Glutamatergic neuron (in vitro differentiated cells): ENCODE data around the gene UNC50. TPM values are rescaled to one million over a fixed set of nuclear protein-coding genes. Genes with fewer than 3 reads are reported as not detected.
"Not testable (repeated sequence)": the region's sequence is repeated elsewhere in the genome, so short reads cannot be mapped to it uniquely, and the experiment has no call there.

Experiments used
- DNase-seq: peaks from one replicate; pipeline ENCODE4 v3.0.0; 2022
- H3K27ac Mint-ChIP-seq: one replicate; pipeline ENCODE4 v1.8.0; 2020; ENCODE audit warnings: mild to moderate bottlenecking, mixed read lengths, inconsistent platforms; ENCODE audit not compliant: unreplicated experiment
- H3K27me3 Mint-ChIP-seq: one replicate; pipeline ENCODE4 v1.8.0; 2020; ENCODE audit warnings: mild to moderate bottlenecking, moderate library complexity, mixed read lengths, inconsistent platforms; ENCODE audit not compliant: unreplicated experiment
- H3K36me3 Mint-ChIP-seq: one replicate; pipeline ENCODE4 v1.8.0; 2020; ENCODE audit warnings: mild to moderate bottlenecking, mixed read lengths, inconsistent platforms; ENCODE audit not compliant: unreplicated experiment
- H3K4me1 Mint-ChIP-seq: one replicate; pipeline ENCODE4 v1.8.0; 2020; ENCODE audit warnings: mild to moderate bottlenecking, low read depth, mixed read lengths, inconsistent platforms; ENCODE audit not compliant: unreplicated experiment
- H3K4me3 Mint-ChIP-seq: one replicate; pipeline ENCODE4 v1.8.0; 2020; ENCODE audit warnings: mild to moderate bottlenecking, mixed read lengths, inconsistent platforms; ENCODE audit not compliant: unreplicated experiment
- H3K9me3 Mint-ChIP-seq: one replicate; pipeline ENCODE4 v1.8.0; 2020; ENCODE audit warnings: mild to moderate bottlenecking, moderate library complexity, mixed read lengths, inconsistent platforms; ENCODE audit not compliant: unreplicated experiment
- CTCF ChIP-seq: fragments of 200-600 bp; sonication (generic); IDR thresholded peaks from one replicate; pipeline ENCODE4 v1.5.0; 2021; ENCODE audit not compliant: partially characterized antibody, unreplicated experiment
- total RNA-seq: library from RNA; stranded (reverse); fragmentation: NEBNext Ultra II Directional; extraction: Animal tissue kit (Norgen Biotek cat#: 25700); gene quantifications from one replicate; pipeline ENCODE4 v1.2.1, GENCODE V29; 2021; ENCODE audit not compliant: unreplicated experiment

Gene UNC50
- total RNA-seq, 1 donor from 2014 or later: 43.0 TPM

GRCh38 chr2:98650998-98651397, 42.6 kb downstream of the UNC50 start:
- no peak overlapping the region for H3K27ac Mint-ChIP-seq
- no peak overlapping the region for H3K4me3 Mint-ChIP-seq
- H3K9me3 Mint-ChIP-seq: peaks cover 5% of the 10 kb centered on the region
- H3K36me3 Mint-ChIP-seq: peaks cover 13% of the 10 kb centered on the region
- no peak for DNase-seq
- no peak for TF ChIP-seq CTCF
- H3K27me3 Mint-ChIP-seq: no peaks in the 10 kb centered on the region
- peaks cover 15% of the 10 kb centered on the region for H3K4me1 Mint-ChIP-seq

- no peaks in the 10 kb centered on the region for H3K27me3 Mint-ChIP-seq
- H3K4me1 Mint-ChIP-seq: peaks cover 4% of the 10 kb centered on the region
- DNase-seq: no peak
- H3K36me3 Mint-ChIP-seq: peaks cover 15% of the 10 kb centered on the region
- no peak for TF ChIP-seq CTCF
- H3K4me3 Mint-ChIP-seq: no peak overlapping the region
- H3K27ac Mint-ChIP-seq: no peak overlapping the region
- H3K9me3 Mint-ChIP-seq: no peaks in the 10 kb centered on the region
Measured at GRCh38 chr2:98654699-98655495, 46.5 kb downstream of the UNC50 start.

- peaks cover 17% of the 10 kb centered on the region for H3K36me3 Mint-ChIP-seq
- H3K9me3 Mint-ChIP-seq: peaks cover 5% of the 10 kb centered on the region
- peaks cover 2% of the 10 kb centered on the region for H3K27me3 Mint-ChIP-seq
- no peak for TF ChIP-seq CTCF
- no peak overlapping the region for H3K27ac Mint-ChIP-seq
- H3K4me3 Mint-ChIP-seq: no peak overlapping the region
- H3K4me1 Mint-ChIP-seq: peaks cover 4% of the 10 kb centered on the region
- DNase-seq: no peak
Measured at GRCh38 chr2:98656800-98657199, 48.4 kb downstream of the UNC50 start.

GRCh38 chr2:98658816-98659490, 50.6 kb downstream of the UNC50 start:
- peaks cover 2% of the 10 kb centered on the region for H3K4me1 Mint-ChIP-seq
- H3K27ac Mint-ChIP-seq: no peak overlapping the region
- H3K4me3 Mint-ChIP-seq: no peak overlapping the region
- TF ChIP-seq CTCF: no peak
- DNase-seq: no peak
- peaks cover 2% of the 10 kb centered on the region for H3K27me3 Mint-ChIP-seq
- H3K36me3 Mint-ChIP-seq: peaks cover 17% of the 10 kb centered on the region
- peaks cover 7% of the 10 kb centered on the region for H3K9me3 Mint-ChIP-seq

GRCh38 chr2:98659491-98659840, 51.1 kb downstream of the UNC50 start:
- H3K27ac Mint-ChIP-seq, H3K4me1 Mint-ChIP-seq, H3K4me3 Mint-ChIP-seq, H3K27me3 Mint-ChIP-seq, DNase-seq, H3K9me3 Mint-ChIP-seq: not testable (repeated sequence)
- peaks cover 17% of the 10 kb centered on the region for H3K36me3 Mint-ChIP-seq
